Mesenchymal stem cell (in vitro differentiated cells and primary cell): ENCODE measurements around the gene ARMC9.
A peak's percentile ranks its signal among the peaks of the same experiment; 100 is the strongest.

Source experiments
- DNase-seq: peaks from one replicate; pipeline ENCODE4 v3.0.0-alpha.2; 2013
- H2AFZ ChIP-seq: one replicate; pipeline ENCODE4 v1.6.1; 2013; ENCODE audit warnings: low read depth, mild to moderate bottlenecking, control low read depth, inconsistent platforms, low read length, moderate library complexity
- H2AK5ac ChIP-seq: 2 replicates; pipeline ENCODE4 v1.6.1; 2013; ENCODE audit warnings: low read length, moderate library complexity, mild to moderate bottlenecking, inconsistent platforms; ENCODE audit not compliant: severe bottlenecking
- H2BK120ac ChIP-seq: one replicate; pipeline ENCODE4 v1.6.1; 2013; ENCODE audit warnings: low read depth, mild to moderate bottlenecking, inconsistent platforms, low read length, moderate library complexity
- H2BK12ac ChIP-seq, 2 experiments: one replicate each; pipeline ENCODE4 v1.6.1; 2013; ENCODE audit warnings: inconsistent platforms in 2 of 2, low read length in 2 of 2, mild to moderate bottlenecking in 2 of 2, moderate library complexity in 2 of 2, control low read depth in 1 of 2
- H2BK15ac ChIP-seq: one replicate; pipeline ENCODE4 v1.6.1; 2013; ENCODE audit warnings: mild to moderate bottlenecking, low read depth, inconsistent platforms; ENCODE audit not compliant: poor library complexity, severe bottlenecking
- H2BK5ac ChIP-seq: 2 replicates; pipeline ENCODE4 v1.6.1; 2013; ENCODE audit warnings: low read depth, mild to moderate bottlenecking, low read length, control low read depth, inconsistent platforms; ENCODE audit not compliant: poor library complexity, severe bottlenecking
- H3K14ac ChIP-seq, 2 experiments: one replicate each; pipeline ENCODE4 v1.6.1; 2013; ENCODE audit warnings: inconsistent platforms in 2 of 2, low read length in 2 of 2, control low read depth in 1 of 2, mild to moderate bottlenecking in 1 of 2, moderate library complexity in 1 of 2
- H3K18ac ChIP-seq, 2 experiments: one replicate each; pipeline ENCODE4 v1.6.1; 2013; ENCODE audit warnings: inconsistent platforms in 2 of 2, low read length in 2 of 2, control low read depth in 1 of 2, low read depth in 1 of 2, mild to moderate bottlenecking in 1 of 2
- H3K23ac ChIP-seq, 2 experiments: one replicate each; pipeline ENCODE4 v1.6.1; 2013; ENCODE audit warnings: inconsistent platforms in 2 of 2, low read length in 2 of 2, mild to moderate bottlenecking in 2 of 2, moderate library complexity in 2 of 2, control low read depth in 1 of 2
- H3K27ac ChIP-seq: 2 replicates; pipeline ENCODE4 v1.5.1; 2013; ENCODE audit warnings: mild to moderate bottlenecking, moderate library complexity, low read length, control low read depth, inconsistent platforms; ENCODE audit not compliant: poor library complexity, severe bottlenecking
- H3K27me3 ChIP-seq, 2 experiments: 2 replicates each; pipeline versions ENCODE4 v1.6.1 to v1.7.0; 2013; ENCODE audit warnings: low read length in 2 of 2, mild to moderate bottlenecking in 2 of 2, moderate library complexity in 2 of 2, control low read depth in 1 of 2, inconsistent platforms in 1 of 2; ENCODE audit not compliant: control insufficient read depth in 1 of 2, insufficient read depth in 1 of 2
- H3K36me3 ChIP-seq, 2 experiments: 2 replicates each; pipeline versions ENCODE4 v1.6.1 to v1.7.0; 2013; ENCODE audit warnings: low read length in 2 of 2, control low read depth in 1 of 2, inconsistent platforms in 1 of 2, low read depth in 1 of 2, mild to moderate bottlenecking in 1 of 2; ENCODE audit not compliant: insufficient read depth in 2 of 2, control insufficient read depth in 1 of 2
- H3K4ac ChIP-seq, 2 experiments: one replicate each; pipeline ENCODE4 v1.6.1; 2013; ENCODE audit warnings: inconsistent platforms in 2 of 2, low read length in 2 of 2, mild to moderate bottlenecking in 2 of 2, moderate library complexity in 2 of 2, control low read depth in 1 of 2, low read depth in 1 of 2
- H3K4me1 ChIP-seq: 2 replicates; pipeline ENCODE4 v1.6.1; 2013; ENCODE audit warnings: low read depth, low read length, control low read depth; ENCODE audit not compliant: control insufficient read depth, insufficient read depth
- H3K4me2 ChIP-seq: 2 replicates; pipeline ENCODE4 v1.6.1; 2013; ENCODE audit warnings: low read length, mild to moderate bottlenecking, inconsistent platforms; ENCODE audit not compliant: poor library complexity, severe bottlenecking
- H3K4me3 ChIP-seq, 2 experiments: 2 replicates each; pipeline versions ENCODE4 v1.5.1 to v1.7.0; 2013; ENCODE audit warnings: low read length in 2 of 2, mild to moderate bottlenecking in 2 of 2, control low read depth in 1 of 2, low read depth in 1 of 2; ENCODE audit not compliant: insufficient read depth in 1 of 2
- H3K79me1 ChIP-seq: replicated peaks from 2 replicates; pipeline ENCODE4 v1.6.1; 2013; ENCODE audit warnings: mild to moderate bottlenecking, control low read depth, low read length, inconsistent platforms; ENCODE audit not compliant: poor library complexity, severe bottlenecking
- H3K9ac ChIP-seq: 2 replicates; pipeline ENCODE4 v1.7.0; 2013; ENCODE audit warnings: mild to moderate bottlenecking, low read length, moderate library complexity
- H3K9me3 ChIP-seq: 2 replicates; pipeline ENCODE4 v1.7.0; 2013; ENCODE audit warnings: mild to moderate bottlenecking, low read length; ENCODE audit not compliant: control insufficient read depth
- H4K8ac ChIP-seq: one replicate; pipeline ENCODE4 v1.6.1; 2013; ENCODE audit warnings: inconsistent platforms, mild to moderate bottlenecking, low read length, moderate library complexity
- H4K91ac ChIP-seq: one replicate; pipeline ENCODE4 v1.6.1; 2013; ENCODE audit warnings: mild to moderate bottlenecking, low read length, inconsistent platforms
- WGBS: methylation state at CpG from one replicate; pipeline ENCODE4 v1.1.7; 2013; ENCODE audit warnings: mixed read lengths; 5-methylcytosine and 5-hydroxymethylcytosine counted together

The ARMC9 gene

GRCh38 chr2:231235217-231235616 lies 36.8 kb downstream of the ARMC9 start:
- DNase-seq: no peak

GRCh38 chr2:231238689-231239088 lies 40.3 kb downstream of the ARMC9 start:
- no peak overlapping the region for H3K18ac ChIP-seq
- no peak overlapping the region for H4K91ac ChIP-seq
- peaks cover 16% of the 10 kb centered on the region for H3K79me1 ChIP-seq
- no peak overlapping the region for H2BK5ac ChIP-seq
- DNase-seq: no peak
- H3K4me2 ChIP-seq: no peak overlapping the region
- no peak overlapping the region for H2BK12ac ChIP-seq
- H3K4me3 ChIP-seq: no peak overlapping the region
- no peak overlapping the region for H3K9ac ChIP-seq
- H3K9me3 ChIP-seq: no peaks in the 10 kb centered on the region
- no peak overlapping the region for H2AFZ ChIP-seq
- H3K23ac ChIP-seq: no peak overlapping the region
- H3K27ac ChIP-seq: no peak overlapping the region
- peaks cover 50 to 94% of the 10 kb centered on the region in 2 experiments for H3K36me3 ChIP-seq
- H3K4me1 ChIP-seq: no peaks in the 10 kb centered on the region
- H3K27me3 ChIP-seq: no peaks in the 10 kb centered on the region
- no peak overlapping the region for H4K8ac ChIP-seq
- WGBS: 89% methylated on average over 3 of the region's 3 CpGs
- no peak overlapping the region for H2BK15ac ChIP-seq
- H3K4ac ChIP-seq: no peak overlapping the region
- no peak overlapping the region for H3K14ac ChIP-seq
- H2BK120ac ChIP-seq: no peak overlapping the region
- no peak overlapping the region for H2AK5ac ChIP-seq

More at GRCh38 chr2:231235217-231235616, 36.8 kb downstream of the ARMC9 start:
- H3K4ac ChIP-seq: no peak overlapping the region
- no peak overlapping the region for H3K23ac ChIP-seq
- no peak overlapping the region for H2AFZ ChIP-seq
- H3K9me3 ChIP-seq: no peaks in the 10 kb centered on the region
- H4K8ac ChIP-seq: no peak overlapping the region
- peaks cover 18% of the 10 kb centered on the region for H3K79me1 ChIP-seq
- no peak overlapping the region for H2BK12ac ChIP-seq
- no peak overlapping the region for H2BK15ac ChIP-seq
- over 99% methylated on average over 5 of the region's 5 CpGs for WGBS
- no peak overlapping the region for H3K4me3 ChIP-seq
- no peak overlapping the region for H3K27ac ChIP-seq
- no peaks in the 10 kb centered on the region for H3K4me1 ChIP-seq
- no peaks in the 10 kb centered on the region for H3K27me3 ChIP-seq
- no peak overlapping the region for H3K4me2 ChIP-seq
- H3K14ac ChIP-seq: no peak overlapping the region
- H2BK5ac ChIP-seq: no peak overlapping the region
- H3K18ac ChIP-seq: no peak overlapping the region
- no peak overlapping the region for H3K9ac ChIP-seq
- H2BK120ac ChIP-seq: no peak overlapping the region
- no peak overlapping the region for H4K91ac ChIP-seq
- peaks cover 38 to 84% of the 10 kb centered on the region in 2 experiments for H3K36me3 ChIP-seq
- H2AK5ac ChIP-seq: no peak overlapping the region

DNA sequence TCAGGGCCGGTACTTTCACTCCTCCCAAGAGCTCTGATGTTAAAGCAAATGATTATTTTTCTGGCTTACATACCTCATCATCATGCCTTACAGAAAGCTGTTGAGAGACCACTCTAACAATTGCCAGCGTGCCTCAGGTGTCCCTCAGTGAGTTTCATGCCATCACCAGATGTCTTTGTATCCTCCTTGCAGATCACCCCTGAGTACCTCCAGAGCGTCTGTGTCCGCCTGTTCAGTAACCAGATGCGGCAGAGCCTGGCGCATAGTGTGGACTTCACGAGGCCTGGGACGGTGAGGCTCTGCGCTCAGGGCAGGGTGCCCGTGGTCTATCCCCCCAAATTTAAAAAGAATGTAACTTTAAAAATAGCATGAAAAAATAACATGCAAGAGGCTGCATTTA lies 41.3 kb downstream of the ARMC9 start:
- H3K9me3 ChIP-seq: no peaks in the 10 kb centered on the region
- no peak overlapping the region for H3K9ac ChIP-seq
- H3K4me3 ChIP-seq: no peak overlapping the region
- no peak overlapping the region for H2AFZ ChIP-seq
- H3K23ac ChIP-seq: no peak overlapping the region
- H2BK15ac ChIP-seq: no peak overlapping the region
- H3K18ac ChIP-seq: peak overlapping the region in 1 of 2 experiments; percentile 11
- H4K91ac ChIP-seq: no peak overlapping the region
- DNase-seq: no peak
- no peak overlapping the region for H2BK5ac ChIP-seq
- no peak overlapping the region for H2AK5ac ChIP-seq
- H4K8ac ChIP-seq: peak overlapping the region; percentile 12
- H3K4me1 ChIP-seq: peaks cover 2% of the 10 kb centered on the region
- H3K4ac ChIP-seq: no peak overlapping the region
- no peak overlapping the region for H3K27ac ChIP-seq
- H3K4me2 ChIP-seq: no peak overlapping the region
- WGBS: 98% methylated on average over 7 of the region's 10 CpGs
- peaks cover 53 to 93% of the 10 kb centered on the region in 2 experiments for H3K36me3 ChIP-seq
- no peak overlapping the region for H3K14ac ChIP-seq
- H2BK12ac ChIP-seq: no peak overlapping the region
- no peaks in the 10 kb centered on the region for H3K27me3 ChIP-seq
- H2BK120ac ChIP-seq: no peak overlapping the region
- peaks cover 15% of the 10 kb centered on the region for H3K79me1 ChIP-seq

DNA sequence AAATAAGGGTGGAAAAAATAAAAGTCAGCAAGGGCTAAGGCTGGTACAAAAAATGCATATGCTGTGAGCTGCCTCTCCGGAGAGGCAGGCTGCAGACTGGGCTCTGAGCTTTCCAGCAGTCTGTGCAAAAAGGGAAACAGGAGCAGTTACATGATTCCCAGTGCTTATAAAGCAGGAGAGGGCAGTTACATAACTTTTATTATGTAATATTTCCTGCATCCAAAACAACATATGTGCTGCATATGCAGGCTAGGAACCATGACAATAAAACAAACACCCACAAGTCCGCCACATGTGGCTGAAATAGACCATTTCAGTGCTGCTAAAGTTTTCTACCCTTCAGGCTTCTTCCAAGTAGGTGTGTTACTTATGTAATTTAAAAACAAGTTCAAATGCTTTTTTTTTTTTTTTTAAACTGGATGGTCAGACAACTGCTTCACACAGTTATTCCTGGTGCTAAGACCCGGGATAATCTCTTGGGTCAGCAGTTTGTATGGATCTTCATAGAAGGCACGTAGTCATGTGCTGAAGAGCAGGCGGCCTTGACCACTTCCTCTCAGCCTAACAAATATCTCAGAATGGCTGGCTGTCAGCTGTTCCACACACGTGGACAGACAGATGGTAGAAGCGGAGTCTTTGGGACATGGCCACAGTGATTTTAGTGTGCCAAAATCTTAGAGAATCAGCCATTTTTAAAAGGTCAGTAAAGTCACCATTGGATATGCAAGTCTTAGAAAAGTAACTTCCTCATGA lies 43.5 kb downstream of the ARMC9 start:
- WGBS: 88% methylated on average over 7 of the region's 7 CpGs
- Histone ChIP-seq H4K8ac (no peak overlapping the region), H2BK12ac (no peak overlapping the region)

More for the DNA sequence above, 43.5 kb downstream of the ARMC9 start:
- Histone ChIP-seq H2BK15ac (no peak overlapping the region), H3K27me3 (no peaks in the 10 kb centered on the region), H2AFZ (no peak overlapping the region), H3K27ac (no peak overlapping the region), H2BK120ac (no peak overlapping the region), H3K4ac (no peak overlapping the region), H3K9me3 (no peaks in the 10 kb centered on the region), H3K36me3 (peaks cover 54 to 91% of the 10 kb centered on the region in 2 experiments), H3K79me1 (peaks cover 15% of the 10 kb centered on the region), H3K4me2 (no peak overlapping the region), H2BK5ac (no peak overlapping the region), H2AK5ac (no peak overlapping the region), H3K4me3 (no peak overlapping the region), H3K14ac (no peak overlapping the region), H3K23ac (no peak overlapping the region), H3K4me1 (peaks cover 2% of the 10 kb centered on the region), H3K9ac (no peak overlapping the region), H4K91ac (no peak overlapping the region), H3K18ac (no peak overlapping the region)
- peak; percentile 41 for DNase-seq
